Measurements from ENCODE around the gene GPC2.

GPC2 gene

DNA sequence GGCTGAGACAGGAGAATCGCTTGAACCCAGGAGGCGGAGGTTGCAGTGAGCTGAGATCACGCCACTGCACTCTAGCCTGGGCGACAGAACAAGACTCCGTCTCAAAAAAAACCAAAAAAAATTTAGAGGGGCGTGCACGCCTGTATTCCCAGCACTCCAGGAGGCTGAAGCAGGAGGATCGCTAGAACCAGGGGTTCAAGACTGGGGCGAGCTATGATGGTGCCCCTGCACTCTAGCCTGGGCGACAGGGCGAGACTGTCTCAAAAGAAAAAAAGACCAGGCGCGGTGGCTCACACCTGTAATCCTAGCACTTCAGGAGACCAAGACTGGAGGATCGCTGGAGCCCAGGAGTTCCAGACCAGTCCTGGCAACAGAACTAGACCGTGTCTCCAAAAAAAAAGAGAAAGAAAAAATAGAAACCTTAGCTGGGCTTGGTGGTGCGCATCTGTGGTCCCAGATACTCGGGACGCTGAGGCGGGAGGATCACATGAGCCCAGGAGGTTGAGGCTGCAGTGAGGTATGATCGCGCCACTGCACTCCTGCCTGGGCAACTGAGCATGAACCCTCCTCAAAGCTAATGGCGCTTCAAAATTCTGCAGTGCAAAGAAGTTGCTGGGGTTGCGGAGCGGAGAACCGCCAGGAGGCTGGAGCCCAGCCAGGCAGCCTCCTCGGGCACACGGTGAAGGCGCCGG lies 50.8 kb downstream of the GPC2 start:
- Histone ChIP-seq H3K4me2 (ENCODE audit: insufficient read depth, low read length) (peak overlapping the region; percentile 100), H3K9me3 (ENCODE audit: insufficient read depth, low read length, severe bottlenecking) (no peaks in the 10 kb centered on the region), H3K79me2 (ENCODE audit: insufficient read depth, low read length) (peaks cover 38% of the 10 kb centered on the region), H3K9ac (ENCODE audit: low read depth, low read length) (peak overlapping the region; percentile 92), H3K36me3 (ENCODE audit: insufficient read depth, low read length) (peaks cover 22% of the 10 kb centered on the region), H2AFZ (ENCODE audit: low read depth, low read length) (peak overlapping the region; percentile 97), H3K4me3 (ENCODE audit: low read depth in 1 of 2, low read length in 2 of 2) (peak overlapping the region; percentile 91 to 96), H4K20me1 (ENCODE audit: insufficient read depth, low read length) (no peaks in the 10 kb centered on the region), H3K4me1 (ENCODE audit: insufficient read depth, low read length) (peaks cover 55% of the 10 kb centered on the region), H3K27me3 (ENCODE audit: insufficient read depth, low read length, poor library complexity) (no peaks in the 10 kb centered on the region), H3K27ac (ENCODE audit: low read length) (peak overlapping the region; percentile 100)
- peak; percentile 43 for ATAC-seq (ENCODE audit: insufficient read depth, low read depth)
- TF ChIP-seq EZH2 (IDR thresholded peaks at IDR 0.05; ENCODE audit: borderline replicate concordance, low read depth, low read length, severe bottlenecking) = no peak
- TF ChIP-seq, protein P1, sequence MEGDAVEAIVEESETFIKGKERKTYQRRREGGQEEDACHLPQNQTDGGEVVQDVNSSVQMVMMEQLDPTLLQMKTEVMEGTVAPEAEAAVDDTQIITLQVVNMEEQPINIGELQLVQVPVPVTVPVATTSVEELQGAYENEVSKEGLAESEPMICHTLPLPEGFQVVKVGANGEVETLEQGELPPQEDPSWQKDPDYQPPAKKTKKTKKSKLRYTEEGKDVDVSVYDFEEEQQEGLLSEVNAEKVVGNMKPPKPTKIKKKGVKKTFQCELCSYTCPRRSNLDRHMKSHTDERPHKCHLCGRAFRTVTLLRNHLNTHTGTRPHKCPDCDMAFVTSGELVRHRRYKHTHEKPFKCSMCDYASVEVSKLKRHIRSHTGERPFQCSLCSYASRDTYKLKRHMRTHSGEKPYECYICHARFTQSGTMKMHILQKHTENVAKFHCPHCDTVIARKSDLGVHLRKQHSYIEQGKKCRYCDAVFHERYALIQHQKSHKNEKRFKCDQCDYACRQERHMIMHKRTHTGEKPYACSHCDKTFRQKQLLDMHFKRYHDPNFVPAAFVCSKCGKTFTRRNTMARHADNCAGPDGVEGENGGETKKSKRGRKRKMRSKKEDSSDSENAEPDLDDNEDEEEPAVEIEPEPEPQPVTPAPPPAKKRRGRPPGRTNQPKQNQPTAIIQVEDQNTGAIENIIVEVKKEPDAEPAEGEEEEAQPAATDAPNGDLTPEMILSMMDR (IDR thresholded peaks at IDR 0.05; ENCODE audit: borderline replicate concordance, extremely low read depth, low read length, poor library complexity, severe bottlenecking) = no peak
- DNase-seq = no peak

DNA sequence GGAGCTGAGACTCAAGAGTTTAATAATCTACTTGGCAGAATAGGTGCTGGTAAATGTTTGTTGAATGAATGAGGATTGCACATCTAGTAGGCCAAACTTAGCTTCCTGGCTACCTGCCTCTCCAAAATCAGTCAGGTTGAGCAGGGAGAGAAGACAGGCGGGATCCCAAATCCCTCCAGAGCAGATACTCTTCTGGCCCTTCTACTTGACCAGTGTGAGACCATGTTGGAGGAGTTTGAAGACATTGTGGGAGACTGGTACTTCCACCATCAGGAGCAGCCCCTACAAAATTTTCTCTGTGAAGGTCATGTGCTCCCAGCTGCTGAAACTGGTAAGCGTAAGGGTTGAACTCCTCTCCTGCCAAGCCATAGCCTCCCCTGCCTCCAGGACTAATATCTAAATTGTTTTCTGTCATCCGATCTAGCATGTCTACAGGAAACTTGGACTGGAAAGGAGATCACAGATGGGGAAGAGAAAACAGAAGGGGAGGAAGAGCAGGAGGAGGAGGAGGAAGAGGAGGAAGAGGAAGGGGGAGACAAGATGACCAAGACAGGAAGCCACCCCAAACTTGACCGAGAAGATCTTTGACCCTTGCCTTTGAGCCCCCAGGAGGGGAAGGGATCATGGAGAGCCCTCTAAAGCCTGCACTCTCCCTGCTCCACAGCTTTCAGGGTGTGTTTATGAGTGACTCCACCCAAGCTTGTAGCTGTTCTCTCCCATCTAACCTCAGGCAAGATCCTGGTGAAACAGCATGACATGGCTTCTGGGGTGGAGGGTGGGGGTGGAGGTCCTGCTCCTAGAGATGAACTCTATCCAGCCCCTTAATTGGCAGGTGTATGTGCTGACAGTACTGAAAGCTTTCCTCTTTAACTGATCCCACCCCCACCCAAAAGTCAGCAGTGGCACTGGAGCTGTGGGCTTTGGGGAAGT lies 52.6 kb downstream of the GPC2 start:
- Histone ChIP-seq H3K9ac (ENCODE audit: low read depth, low read length) (0 out of 2 replicates have a peak overlapping the region, but pooled peaks have one; percentile 7), H3K9me3 (ENCODE audit: insufficient read depth, low read length, severe bottlenecking) (no peaks in the 10 kb centered on the region), H3K4me3 (ENCODE audit: low read depth in 1 of 2, low read length in 2 of 2) (peak overlapping the region in 1 of 2 experiments; percentile 6; a peak in 1 of 4 replicates), H4K20me1 (ENCODE audit: insufficient read depth, low read length) (no peaks in the 10 kb centered on the region), H3K79me2 (ENCODE audit: insufficient read depth, low read length) (peaks cover 50% of the 10 kb centered on the region), H3K4me1 (ENCODE audit: insufficient read depth, low read length) (peaks cover 60% of the 10 kb centered on the region), H3K36me3 (ENCODE audit: insufficient read depth, low read length) (peaks cover 22% of the 10 kb centered on the region), H3K27me3 (ENCODE audit: insufficient read depth, low read length, poor library complexity) (no peaks in the 10 kb centered on the region), H3K27ac (ENCODE audit: low read length) (no peak overlapping the region), H2AFZ (ENCODE audit: low read depth, low read length) (no peak overlapping the region), H3K4me2 (ENCODE audit: insufficient read depth, low read length) (peak overlapping the region; percentile 100)
- no peak for DNase-seq
- TF ChIP-seq EZH2 (IDR thresholded peaks at IDR 0.05; ENCODE audit: borderline replicate concordance, low read depth, low read length, severe bottlenecking) = no peak
- TF ChIP-seq, protein P1 (IDR thresholded peaks at IDR 0.05; ENCODE audit: borderline replicate concordance, extremely low read depth, low read length, poor library complexity, severe bottlenecking) = no peak
- no peak for ATAC-seq (ENCODE audit: insufficient read depth, low read depth)

DNA sequence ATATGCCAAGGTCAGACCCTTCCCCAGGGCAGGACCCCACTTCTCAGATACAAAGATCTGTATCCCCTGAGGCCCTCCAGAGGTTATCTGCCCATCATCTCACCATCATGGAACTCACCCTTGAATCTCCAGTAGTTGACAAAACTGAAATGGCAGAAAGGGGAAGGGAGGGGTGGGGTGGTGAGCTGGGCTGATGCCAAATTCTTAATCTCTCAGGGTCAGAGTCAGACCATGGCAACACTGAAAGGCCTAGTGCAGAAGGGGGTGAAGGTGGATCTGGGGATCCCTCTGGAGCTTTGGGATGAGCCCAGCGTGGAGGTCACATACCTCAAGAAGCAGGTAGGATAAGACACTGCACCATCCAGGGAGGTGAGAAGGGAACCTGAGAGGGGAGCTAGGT lies 54.6 kb downstream of the GPC2 start:
- H3K4me3 ChIP-seq (ENCODE audit: low read depth in 1 of 2, low read length in 2 of 2) = no peak overlapping the region
- H3K4me2 ChIP-seq (ENCODE audit: insufficient read depth, low read length) = no peak overlapping the region
- H3K9me3 ChIP-seq (ENCODE audit: insufficient read depth, low read length, severe bottlenecking) = no peaks in the 10 kb centered on the region
- ATAC-seq (ENCODE audit: insufficient read depth, low read depth) (no peak), DNase-seq (no peak)
- no peak overlapping the region for H2AFZ ChIP-seq (ENCODE audit: low read depth, low read length)
- peaks cover 22% of the 10 kb centered on the region for H3K36me3 ChIP-seq (ENCODE audit: insufficient read depth, low read length)
- no peak overlapping the region for H3K9ac ChIP-seq (ENCODE audit: low read depth, low read length)
- peaks cover 60% of the 10 kb centered on the region for H3K79me2 ChIP-seq (ENCODE audit: insufficient read depth, low read length)
- no peaks in the 10 kb centered on the region for H4K20me1 ChIP-seq (ENCODE audit: insufficient read depth, low read length)
- TF ChIP-seq, protein P1 (IDR thresholded peaks at IDR 0.05; ENCODE audit: borderline replicate concordance, extremely low read depth, low read length, poor library complexity, severe bottlenecking) = no peak
- no peak for TF ChIP-seq EZH2 (IDR thresholded peaks at IDR 0.05; ENCODE audit: borderline replicate concordance, low read depth, low read length, severe bottlenecking)
- H3K4me1 ChIP-seq (ENCODE audit: insufficient read depth, low read length) = peaks cover 58% of the 10 kb centered on the region
- H3K27ac ChIP-seq (ENCODE audit: low read length) = no peak overlapping the region
- H3K27me3 ChIP-seq (ENCODE audit: insufficient read depth, low read length, poor library complexity) = no peaks in the 10 kb centered on the region

Data from DND-41 (cell line).